Peyer's patch (tissue), 4 donors: ENCODE data around the gene SIPA1L3.

Experiments
- CTCF ChIP-seq, 6 experiments: fragments of 450-650 bp in 4 of 6; fragments of 200-600 bp in 2 of 6; sonication (generic) in 1 of 6; IDR thresholded peaks; one replicate each; pipeline ENCODE4 v1.5.1; 2017 to 2019; ENCODE audit warnings: antibody characterized with exemption in 6 of 6, mild to moderate bottlenecking in 3 of 6, moderate library complexity in 1 of 6
- POLR2A ChIP-seq, 2 donors: fragments of 450-650 bp; IDR thresholded peaks; one replicate each; pipeline ENCODE4 v1.5.1; 2017; ENCODE audit warnings: antibody characterized with exemption in 2 of 2, mild to moderate bottlenecking in 2 of 2, moderate library complexity in 2 of 2

- TF ChIP-seq CTCF (IDR thresholded peaks at IDR 0.05): no peak
- TF ChIP-seq POLR2A (IDR thresholded peaks at IDR 0.05): no peak
Measured at GRCh38 chr19:38018694-38019395, 111.8 kb downstream of the SIPA1L3 start.
